HL-60 (cell line): ENCODE data around the gene HPCAL1.

Source experiments
- CTCF ChIP-seq: IDR thresholded peaks from one replicate; pipeline ENCODE4 v1.5.1; 2011; ENCODE audit warnings: low read length, control low read depth, inconsistent platforms; ENCODE audit not compliant: insufficient read depth
- GABPA ChIP-seq: IDR thresholded peaks from 2 replicates; pipeline ENCODE4 v1.6.1; 2012; ENCODE audit warnings: low read depth
- POLR2AphosphoS5 ChIP-seq: IDR thresholded peaks from 2 replicates; pipeline ENCODE4 v1.6.1; 2012; ENCODE audit warnings: low read depth
- REST ChIP-seq: IDR thresholded peaks from 2 replicates; pipeline ENCODE4 v1.6.1; 2012; ENCODE audit warnings: low read depth; ENCODE audit not compliant: insufficient replicate concordance
- SPI1 ChIP-seq: IDR thresholded peaks from 2 replicates; pipeline ENCODE4 v1.6.1; 2012; ENCODE audit warnings: low read depth, mild to moderate bottlenecking, borderline replicate concordance

GRCh38 chr2:10471046-10471571 lies 168.4 kb downstream of the HPCAL1 start:
- TF ChIP-seq GABPA (no peak), CTCF (no peak), REST (no peak), POLR2AphosphoS5 (no peak), SPI1 (no peak)
